ENCODE data around the gene LASP1NB.

The LASP1NB gene

GRCh38 chr17:38939987-38940386, 14.6 kb downstream of the LASP1NB start:
- Histone ChIP-seq H3K4me3 (ENCODE audit: low read length, poor library complexity, severe bottlenecking) (no peak overlapping the region), H3K9ac (ENCODE audit: low read depth, low read length, poor library complexity, severe bottlenecking) (no peak overlapping the region), H3K4me1 (ENCODE audit: insufficient read depth, low read length, poor library complexity, severe bottlenecking) (no peaks in the 10 kb centered on the region), H3K9me3 (ENCODE audit: insufficient read depth, low read depth, low read length) (no peaks in the 10 kb centered on the region), H2AFZ (ENCODE audit: low read length) (peak overlapping the region; percentile 58), H3K36me3 (ENCODE audit: insufficient read depth, low read length) (no peaks in the 10 kb centered on the region), H3K4me2 (ENCODE audit: low read depth, low read length, poor library complexity, severe bottlenecking) (no peak overlapping the region), H3K27me3 (ENCODE audit: insufficient read depth, low read length, poor library complexity, severe bottlenecking) (no peaks in the 10 kb centered on the region), H3F3A (ENCODE audit: low read depth) (no peaks in the 10 kb centered on the region), H3K79me2 (ENCODE audit: insufficient read depth, low read length) (no peaks in the 10 kb centered on the region), H3K9me2 (replicated peaks; ENCODE audit: low read depth, low read length) (no peaks in the 10 kb centered on the region), H4K20me1 (ENCODE audit: insufficient read depth, low read length, poor library complexity, severe bottlenecking) (no peaks in the 10 kb centered on the region)
- TF ChIP-seq EZH2phosphoT487 (IDR thresholded peaks at IDR 0.05; ENCODE audit: borderline replicate concordance) (no peak), CTCF (conservative IDR thresholded peaks at IDR 0.05; ENCODE audit: low read length) (no peak)

GRCh38 chr17:38940404-38940803, 15.0 kb downstream of the LASP1NB start:
- H3K4me1 ChIP-seq (ENCODE audit: insufficient read depth, low read length, poor library complexity, severe bottlenecking): no peaks in the 10 kb centered on the region
- H3K9ac ChIP-seq (ENCODE audit: low read depth, low read length, poor library complexity, severe bottlenecking): no peak overlapping the region
- no peak for TF ChIP-seq CTCF (conservative IDR thresholded peaks at IDR 0.05; ENCODE audit: low read length)
- no peak for TF ChIP-seq EZH2phosphoT487 (IDR thresholded peaks at IDR 0.05; ENCODE audit: borderline replicate concordance)
- H3K9me3 ChIP-seq (ENCODE audit: insufficient read depth, low read depth, low read length): no peaks in the 10 kb centered on the region
- H4K20me1 ChIP-seq (ENCODE audit: insufficient read depth, low read length, poor library complexity, severe bottlenecking): no peaks in the 10 kb centered on the region
- H3K4me3 ChIP-seq (ENCODE audit: low read length, poor library complexity, severe bottlenecking): no peak overlapping the region
- H3K27me3 ChIP-seq (ENCODE audit: insufficient read depth, low read length, poor library complexity, severe bottlenecking): no peaks in the 10 kb centered on the region
- no peaks in the 10 kb centered on the region for H3K79me2 ChIP-seq (ENCODE audit: insufficient read depth, low read length)
- peak overlapping the region; percentile 58 for H2AFZ ChIP-seq (ENCODE audit: low read length)
- H3K36me3 ChIP-seq (ENCODE audit: insufficient read depth, low read length): no peaks in the 10 kb centered on the region
- no peaks in the 10 kb centered on the region for H3F3A ChIP-seq (ENCODE audit: low read depth)
- no peaks in the 10 kb centered on the region for H3K9me2 ChIP-seq (replicated peaks; ENCODE audit: low read depth, low read length)
- H3K4me2 ChIP-seq (ENCODE audit: low read depth, low read length, poor library complexity, severe bottlenecking): no peak overlapping the region

- H2AFZ ChIP-seq (ENCODE audit: low read length): no peak overlapping the region
- H3K4me2 ChIP-seq (ENCODE audit: low read depth, low read length, poor library complexity, severe bottlenecking): no peak overlapping the region
- no peak overlapping the region for H3K9ac ChIP-seq (ENCODE audit: low read depth, low read length, poor library complexity, severe bottlenecking)
Measured at GRCh38 chr17:38942696-38943334, 17.4 kb downstream of the LASP1NB start.

More at GRCh38 chr17:38942696-38943334, 17.4 kb downstream of the LASP1NB start:
- H3K4me3 ChIP-seq (ENCODE audit: low read length, poor library complexity, severe bottlenecking): no peak overlapping the region
- no peaks in the 10 kb centered on the region for H3F3A ChIP-seq (ENCODE audit: low read depth)
- H3K9me3 ChIP-seq (ENCODE audit: insufficient read depth, low read depth, low read length): no peaks in the 10 kb centered on the region
- no peaks in the 10 kb centered on the region for H3K27me3 ChIP-seq (ENCODE audit: insufficient read depth, low read length, poor library complexity, severe bottlenecking)
- no peaks in the 10 kb centered on the region for H4K20me1 ChIP-seq (ENCODE audit: insufficient read depth, low read length, poor library complexity, severe bottlenecking)
- no peaks in the 10 kb centered on the region for H3K4me1 ChIP-seq (ENCODE audit: insufficient read depth, low read length, poor library complexity, severe bottlenecking)
- TF ChIP-seq CTCF (conservative IDR thresholded peaks at IDR 0.05; ENCODE audit: low read length) (no peak), EZH2phosphoT487 (IDR thresholded peaks at IDR 0.05; ENCODE audit: borderline replicate concordance) (no peak)
- H3K36me3 ChIP-seq (ENCODE audit: insufficient read depth, low read length): no peaks in the 10 kb centered on the region
- H3K79me2 ChIP-seq (ENCODE audit: insufficient read depth, low read length): no peaks in the 10 kb centered on the region
- H3K9me2 ChIP-seq (replicated peaks; ENCODE audit: low read depth, low read length): no peaks in the 10 kb centered on the region

Measured in Loucy (cell line).